H1 (cell line): ENCODE data around the gene PCDHGA3. TPM values are rescaled to one million over a fixed set of nuclear protein-coding genes. Genes with fewer than 3 reads are reported as not detected.

Source experiments
- CTCF ChIA-PET: fragments of 300-600 bp; sonication (Branson Sonifier 250); formaldehyde crosslinking; loops from one replicate; lab custom pipeline; 2021; ENCODE audit not compliant: partially characterized antibody; lab: Charles Lee
- POLR2A ChIA-PET: fragments of 300-600 bp; sonication (Branson Sonifier 250); formaldehyde crosslinking; loops from one replicate; lab custom pipeline; 2021; ENCODE audit warnings: inconsistent platforms; ENCODE audit not compliant: partially characterized antibody; lab: Charles Lee
- DNase-seq, 2 experiments: peaks; one replicate each; pipeline versions ENCODE4 v3.0.0 to v3.0.0-alpha.2; 2010 to 2022; ENCODE audit warnings: low spot score in 2 of 2, low read depth in 1 of 2, mixed read lengths in 1 of 2
- FAIRE-seq: peaks from 2 replicates; lab custom pipeline; 2011; peaks lifted over from hg19 to GRCh38; lab: Jason Lieb, UNC
- H2AFZ ChIP-seq: 2 replicates; pipeline ENCODE4 v1.8.1; 2012; ENCODE audit warnings: low read length, inconsistent platforms
- H2AK5ac ChIP-seq: 2 replicates; pipeline ENCODE4 v1.6.1; 2013; ENCODE audit warnings: low read depth, low read length
- H2BK120ac ChIP-seq: replicated peaks from 2 replicates; pipeline ENCODE3; 2013; ENCODE audit warnings: low read depth, low read length, inconsistent platforms
- H2BK12ac ChIP-seq: 2 replicates; pipeline ENCODE4 v1.6.1; 2013; ENCODE audit warnings: low read depth, low read length
- H2BK15ac ChIP-seq: 2 replicates; pipeline ENCODE4 v1.6.1; 2013; ENCODE audit warnings: low read length
- H2BK20ac ChIP-seq: 2 replicates; pipeline ENCODE4 v1.6.1; 2013; ENCODE audit warnings: low read length
- H2BK5ac ChIP-seq: 2 replicates; pipeline ENCODE4 v1.6.1; 2013; ENCODE audit warnings: low read depth, low read length
- H3K14ac ChIP-seq: 2 replicates; pipeline ENCODE4 v1.6.1; 2013; ENCODE audit warnings: inconsistent platforms; ENCODE audit not compliant: insufficient read length
- H3K18ac ChIP-seq: 2 replicates; pipeline ENCODE4 v1.6.1; 2013; ENCODE audit warnings: low read length; ENCODE audit errors: extremely low read depth
- H3K23ac ChIP-seq: 2 replicates; pipeline ENCODE4 v1.6.1; 2013; ENCODE audit warnings: inconsistent platforms; ENCODE audit not compliant: insufficient read length
- H3K23me2 ChIP-seq: 2 replicates; pipeline ENCODE4 v1.6.1; 2013; ENCODE audit warnings: low read depth, low read length
- H3K27ac ChIP-seq: 2 replicates; pipeline ENCODE4 v1.6.1; 2011; ENCODE audit warnings: low read depth, low read length, inconsistent platforms
- H3K27me3 ChIP-seq, 4 experiments: replicated peaks in 1 of 4; 1 replicate in 1 of 4; 2 replicates in 3 of 4; pipeline versions ENCODE4 v1.6.1 to v1.8.1; 2011 to 2013; ENCODE audit warnings: low read length in 3 of 4, mild to moderate bottlenecking in 3 of 4, inconsistent platforms in 2 of 4, mixed read lengths in 2 of 4, moderate library complexity in 1 of 4; ENCODE audit not compliant: control insufficient read depth in 3 of 4, insufficient read depth in 3 of 4; ENCODE audit errors: extremely low read depth in 1 of 4
- H3K36me3 ChIP-seq, 4 experiments: 2 replicates each; pipeline versions ENCODE4 v1.6.1 to v1.8.1; 2011 to 2013; ENCODE audit warnings: mild to moderate bottlenecking in 4 of 4, low read length in 3 of 4, moderate library complexity in 2 of 4, control low read depth in 1 of 4, inconsistent platforms in 1 of 4; ENCODE audit not compliant: insufficient read depth in 4 of 4, control insufficient read depth in 2 of 4
- H3K4ac ChIP-seq: replicated peaks from 2 replicates; pipeline ENCODE3; 2013; ENCODE audit warnings: low read length, low read depth, mixed read lengths, inconsistent platforms; ENCODE audit not compliant: insufficient read length
- H3K4me1 ChIP-seq, 4 experiments: replicated peaks in 1 of 4; 1 replicate in 1 of 4; 2 replicates in 3 of 4; pipeline versions ENCODE4 v1.6.1 to v1.8.1; 2011 to 2013; ENCODE audit warnings: low read length in 3 of 4, inconsistent platforms in 2 of 4, mixed read lengths in 1 of 4; ENCODE audit not compliant: insufficient read depth in 4 of 4, control insufficient read depth in 3 of 4
- H3K4me2 ChIP-seq, 2 experiments: 2 replicates each; pipeline versions ENCODE4 v1.6.1 to v1.8.1; 2011 to 2013; ENCODE audit warnings: low read depth in 2 of 2, low read length in 2 of 2, control low read depth in 1 of 2, inconsistent platforms in 1 of 2, mild to moderate bottlenecking in 1 of 2; ENCODE audit not compliant: insufficient read depth in 1 of 2
- H3K4me3 ChIP-seq, 4 experiments: fragments of 200-600, 300-600 bp in 1 of 4; sonication (generic), shearing (Covaris generic), sonication (Bioruptor Twin) in 1 of 4; 2 replicates each; pipeline versions ENCODE4 v1.5.1 to v1.8.1; 2011 to 2016; ENCODE audit warnings: low read length in 4 of 4, low read depth in 3 of 4, control low read depth in 2 of 4, inconsistent platforms in 2 of 4, mild to moderate bottlenecking in 2 of 4, mixed read lengths in 1 of 4, moderate library complexity in 1 of 4; ENCODE audit not compliant: insufficient read depth in 2 of 4; ENCODE audit errors: extremely low read depth in 1 of 4
- H3K56ac ChIP-seq: replicated peaks from 2 replicates; pipeline ENCODE3; 2013; ENCODE audit warnings: low read depth, mild to moderate bottlenecking, mixed read lengths, low read length, inconsistent platforms; ENCODE audit not compliant: insufficient read length
- H3K79me1 ChIP-seq: 2 replicates; pipeline ENCODE4 v1.6.1; 2013; ENCODE audit warnings: low read depth, low read length, control low read depth
- H3K79me2 ChIP-seq, 2 experiments: 2 replicates each; pipeline versions ENCODE4 v1.6.1 to v1.8.1; 2012 to 2013; ENCODE audit warnings: low read length in 2 of 2, mild to moderate bottlenecking in 2 of 2, inconsistent platforms in 1 of 2; ENCODE audit not compliant: insufficient read depth in 2 of 2, control insufficient read depth in 1 of 2
- H3K9ac ChIP-seq, 4 experiments: replicated peaks in 1 of 4; 1 replicate in 1 of 4; 2 replicates in 3 of 4; pipeline versions ENCODE4 v1.6.1 to v1.8.1; 2011 to 2013; ENCODE audit warnings: low read depth in 3 of 4, low read length in 3 of 4, control low read depth in 2 of 4, mild to moderate bottlenecking in 2 of 4, moderate library complexity in 2 of 4, inconsistent platforms in 1 of 4; ENCODE audit errors: extremely low read depth in 1 of 4
- H3K9me3 ChIP-seq, 2 experiments: 2 replicates each; pipeline versions ENCODE4 v1.6.1 to v1.8.1; 2012 to 2013; ENCODE audit warnings: mild to moderate bottlenecking in 2 of 2, moderate library complexity in 2 of 2, control low read depth in 1 of 2, inconsistent platforms in 1 of 2, low read depth in 1 of 2, low read length in 1 of 2, mixed read lengths in 1 of 2; ENCODE audit not compliant: insufficient read depth in 2 of 2
- H4K20me1 ChIP-seq, 2 experiments: replicated peaks in 1 of 2; 2 replicates each; pipeline versions ENCODE3 to v1.8.1; 2011 to 2013; ENCODE audit warnings: inconsistent platforms in 2 of 2, low read length in 2 of 2, mild to moderate bottlenecking in 1 of 2; ENCODE audit not compliant: insufficient read depth in 2 of 2, control insufficient read depth in 1 of 2
- H4K5ac ChIP-seq: 2 replicates; pipeline ENCODE4 v1.6.1; 2013; ENCODE audit warnings: low read length, low read depth, mixed read lengths, inconsistent platforms; ENCODE audit not compliant: insufficient read length
- H4K8ac ChIP-seq: 2 replicates; pipeline ENCODE4 v1.8.0; 2013; ENCODE audit warnings: mild to moderate bottlenecking, moderate library complexity, low read length, inconsistent platforms; ENCODE audit not compliant: insufficient read depth; ENCODE audit errors: extremely low read depth
- H4K91ac ChIP-seq: replicated peaks from 2 replicates; pipeline ENCODE3; 2013; ENCODE audit warnings: low read length, mixed read lengths, inconsistent platforms; ENCODE audit not compliant: insufficient read length
- GTF2F1 ChIP-seq: IDR thresholded peaks from 2 replicates; pipeline ENCODE4 v1.6.1; 2012; ENCODE audit warnings: low read depth, low read length, improper control_type of control experiment, borderline replicate concordance
- HDAC2 ChIP-seq, 2 experiments: fragments of 300-600 bp in 1 of 2; sonication (generic) in 1 of 2; IDR thresholded peaks; 2 replicates each; pipeline ENCODE4 v1.6.1; 2011 to 2012; ENCODE audit warnings: low read depth in 2 of 2, low read length in 2 of 2, mild to moderate bottlenecking in 2 of 2, moderate library complexity in 2 of 2, borderline replicate concordance in 1 of 2, inconsistent platforms in 1 of 2
- KDM5A ChIP-seq: fragments of 200-600 bp; IDR thresholded peaks from 2 replicates; pipeline ENCODE4 v1.7.1; 2012; ENCODE audit warnings: mild to moderate bottlenecking, low read length, inconsistent platforms, mixed read lengths
- PHF8 ChIP-seq: fragments of 200-600 bp; sonication (generic); conservative IDR thresholded peaks from 2 replicates; pipeline ENCODE4 v1.7.1; 2012; ENCODE audit warnings: low read depth, mild to moderate bottlenecking, inconsistent platforms, low read length, moderate library complexity
- POU5F1 ChIP-seq: IDR thresholded peaks from 2 replicates; pipeline ENCODE4 v1.6.1; 2011; ENCODE audit warnings: low read depth, mild to moderate bottlenecking, low read length, moderate library complexity
- RBBP5 ChIP-seq: IDR thresholded peaks from 2 replicates; pipeline ENCODE4 v1.7.1; 2012; ENCODE audit warnings: low read depth, mild to moderate bottlenecking, inconsistent platforms, low read length, moderate library complexity, borderline replicate concordance
- RNF2 ChIP-seq: fragments of 200-900, 300-1000 bp; sonication (generic); IDR thresholded peaks from 2 replicates; pipeline ENCODE4 v1.7.1; 2016; ENCODE audit warnings: borderline replicate concordance, low read depth, mild to moderate bottlenecking, antibody characterized with exemption, low read length; ENCODE audit not compliant: poor library complexity, severe bottlenecking; ENCODE audit errors: missing control alignments
- SUZ12 ChIP-seq: fragments of 200-600 bp; sonication (generic); IDR thresholded peaks from 2 replicates; pipeline ENCODE4 v1.6.1; 2012; ENCODE audit warnings: mild to moderate bottlenecking, inconsistent platforms, low read length, moderate library complexity, mixed read lengths
- TAF7 ChIP-seq: optimal IDR thresholded peaks from 2 replicates; pipeline ENCODE3; 2011; ENCODE audit warnings: low read depth, mild to moderate bottlenecking, inconsistent platforms, low read length, moderate library complexity, borderline replicate concordance
- WGBS, 2 experiments: shearing (Covaris generic) in 1 of 2; methylation state at CpG; one replicate each; pipeline versions ENCODE4 v1.1.6 to v1.1.7; 2013 to 2015; ENCODE audit warnings: low lambda C conversion rate in 2 of 2, mixed read lengths in 2 of 2, inconsistent platforms in 1 of 2, low coverage in 1 of 2, missing lambda C conversion rate in 1 of 2; ENCODE audit not compliant: insufficient replicate concordance in 2 of 2, insufficient coverage in 1 of 2, insufficient read length in 1 of 2; ENCODE audit errors: extremely low coverage in 1 of 2, missing lambda C conversion rate in 1 of 2; 5-methylcytosine and 5-hydroxymethylcytosine counted together
- polyA plus RNA-seq, 7 experiments: library from polyadenylated mRNA; depleted of rRNA in 3 of 7; stranded (reverse) in 5 of 7; unstranded in 2 of 7; fragments of >200 nt in 5 of 7; fragments of 200-250 nt in 2 of 7; gene quantifications; 1 replicate in 5 of 7; 2 replicates in 1 of 7; 4 replicates in 1 of 7; pipeline versions ENCODE4 v1.2.1 to v1.2.3, GENCODE V29; 2011 to 2013; ENCODE audit warnings: missing spikeins in 2 of 7, mixed read lengths in 2 of 7
- total RNA-seq: library from RNA; stranded (reverse); fragmentation: NEBNext Ultra II Directional; extraction: Animal tissue kit (Norgen Biotek cat#: 25700); gene quantifications from 2 replicates; pipeline ENCODE4 v1.2.1, GENCODE V29; 2021
- TF ChIP-seq, protein P1 (sequence below): IDR thresholded peaks from 2 replicates; pipeline ENCODE4 v1.6.1; 2011; ENCODE audit warnings: low read length, improper control_type of control experiment

PCDHGA3 gene
- total and polyA plus RNA-seq, 2 of the 8 experiments (the other 6 are each of a cell fraction or from before 2014, with no cell fraction given), result 0.15 to 0.39 TPM

- Histone ChIP-seq H2BK20ac (no peak within 1 kb of the TSS), H2AK5ac (no peak within 1 kb of the TSS), H3K79me1 (no peaks in the 10 kb centered on the region), H3K4ac (no peak within 1 kb of the TSS), H4K91ac (no peak within 1 kb of the TSS), H3K27ac (no peak within 1 kb of the TSS), H3K79me2 (no peaks in the 10 kb centered on the region), H3K18ac (no peak within 1 kb of the TSS), H3K4me1 (no peaks in the 10 kb centered on the region), H4K20me1 (no peaks in the 10 kb centered on the region), H2BK15ac (no peak within 1 kb of the TSS), H3K23ac (no peak within 1 kb of the TSS), H3K4me3 (peak within 1 kb of the TSS in 1 of 4 experiments; percentile 23; a peak in 1 of 8 replicates), H3K56ac (no peak within 1 kb of the TSS), H2BK5ac (no peak within 1 kb of the TSS), H2AFZ (no peak within 1 kb of the TSS), H3K23me2 (no peaks in the 10 kb centered on the region), H4K5ac (no peak within 1 kb of the TSS), H3K36me3 (peaks cover 3 to 29% (median 14%) of the 10 kb centered on the region in 4 experiments; a peak in 7 of 8 replicates), H2BK12ac (no peak within 1 kb of the TSS), H2BK120ac (no peak within 1 kb of the TSS), H3K4me2 (no peak within 1 kb of the TSS), H3K14ac (no peak within 1 kb of the TSS), H3K9me3 (peaks cover 53 to 64% of the 10 kb centered on the region in 2 experiments), H4K8ac (no peak within 1 kb of the TSS; the same call in 1 of the 2 replicates), H3K9ac (no peak within 1 kb of the TSS), H3K27me3 (no peaks in the 10 kb centered on the region; a peak in 1 of 7 replicates)
- FAIRE-seq (no peak), DNase-seq (no peak)
- CTCF ChIA-PET, result interaction anchor here (0.7 to 8.7 kb wide), 11 partner anchors 10 to 171 kb away, joined by 3 to 68 read pairs (median 5); partner anchors contain the start of genes PCDHGA10, PCDHGA11, PCDHGA9 and PCDHGB6
- POLR2A ChIA-PET, result no interaction called here
- WGBS, 2 experiments, result 96% methylated on average over 38 of the region's 38 CpGs; no CpG with 5 or more reads in 1 of the 2 experiments
- TF ChIP-seq SUZ12, result no peak
- no peak for TF ChIP-seq GTF2F1
- TF ChIP-seq, protein P1, sequence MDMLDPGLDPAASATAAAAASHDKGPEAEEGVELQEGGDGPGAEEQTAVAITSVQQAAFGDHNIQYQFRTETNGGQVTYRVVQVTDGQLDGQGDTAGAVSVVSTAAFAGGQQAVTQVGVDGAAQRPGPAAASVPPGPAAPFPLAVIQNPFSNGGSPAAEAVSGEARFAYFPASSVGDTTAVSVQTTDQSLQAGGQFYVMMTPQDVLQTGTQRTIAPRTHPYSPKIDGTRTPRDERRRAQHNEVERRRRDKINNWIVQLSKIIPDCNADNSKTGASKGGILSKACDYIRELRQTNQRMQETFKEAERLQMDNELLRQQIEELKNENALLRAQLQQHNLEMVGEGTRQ, result no peak
- TF ChIP-seq TAF7, result no peak
- TF ChIP-seq POU5F1, result no peak
- no peak for TF ChIP-seq KDM5A
- no peak for TF ChIP-seq PHF8
- no peak for TF ChIP-seq RNF2
- TF ChIP-seq RBBP5, result no peak
- TF ChIP-seq HDAC2 (IDR thresholded peaks at IDR 0.05; ENCODE audit: borderline replicate concordance in 1 of 2, low read depth in 2 of 2, low read length in 2 of 2), result no peak
Observed at GRCh38 chr5:141392429-141393198, 49.0 kb downstream of the PCDHGA3 start, which contains the start of gene PCDHGA8. Gene PCDHGA8 (plus strand): TSS chr5:141392633. CDS start chr5:141392814, 181 bp downstream.
